D721Med (cell line): ENCODE results near the gene MIER2.
"Not testable (repeated sequence)": the region's sequence is repeated elsewhere in the genome, so short reads cannot be mapped to it uniquely, and the experiment has no call there.

Source experiments
- DNase-seq: peaks from one replicate; pipeline ENCODE4 v3.0.0; 2011; ENCODE audit warnings: low spot score; ENCODE audit not compliant: insufficient read length
- FAIRE-seq: peaks from 2 replicates; lab custom pipeline; 2011; peaks lifted over from hg19 to GRCh38; lab: Jason Lieb, UNC
- CTCF ChIP-seq: IDR thresholded peaks from 2 replicates; pipeline ENCODE4 v1.5.1; 2012; ENCODE audit warnings: mild to moderate bottlenecking, control low read depth; ENCODE audit not compliant: insufficient read depth; ENCODE audit errors: missing control alignments

MIER2 gene

GRCh38 chr19:389935-390289, 45.3 kb upstream of the MIER2 start:
- TF ChIP-seq CTCF: no peak
- FAIRE-seq: no peak
- DNase-seq: no peak

DNA sequence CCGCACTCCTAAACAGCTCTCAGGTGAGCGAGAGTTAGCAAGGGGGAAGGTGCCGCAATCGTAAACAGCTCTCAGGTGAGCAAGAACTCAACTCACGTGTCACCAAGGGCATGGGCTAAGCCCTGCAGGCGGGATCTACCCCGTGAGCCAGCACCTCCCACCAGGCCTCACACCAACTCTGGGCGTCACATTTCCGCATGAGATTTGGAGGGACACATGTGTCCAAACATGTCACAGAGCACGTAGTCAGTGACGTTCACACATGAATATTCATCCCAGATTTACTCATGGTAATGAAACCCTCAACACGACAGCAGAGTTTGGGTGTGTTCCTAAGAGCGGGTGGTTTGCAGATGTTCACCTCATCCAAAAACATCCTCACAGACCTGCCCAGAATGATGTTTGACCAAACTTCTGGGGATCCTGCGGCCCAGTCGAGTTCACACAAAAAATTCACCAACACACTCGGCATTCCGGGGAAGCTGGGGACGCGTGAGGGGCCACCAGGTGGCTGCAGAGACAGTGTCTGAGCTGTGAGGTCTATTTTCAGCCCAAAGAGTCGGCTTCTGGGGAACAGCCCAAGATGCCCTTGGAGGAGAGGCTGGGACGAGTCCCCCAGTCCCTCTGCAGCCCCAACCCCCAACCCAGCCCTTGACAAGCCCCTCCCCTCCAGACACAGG, 44.8 kb upstream of the MIER2 start:
- TF ChIP-seq CTCF: no peak
- no peak for FAIRE-seq
- DNase-seq: no peak

GRCh38 chr19:388691-389090, 44.1 kb upstream of the MIER2 start:
- TF ChIP-seq CTCF: no peak
- no peak for DNase-seq
- no peak for FAIRE-seq

DNA sequence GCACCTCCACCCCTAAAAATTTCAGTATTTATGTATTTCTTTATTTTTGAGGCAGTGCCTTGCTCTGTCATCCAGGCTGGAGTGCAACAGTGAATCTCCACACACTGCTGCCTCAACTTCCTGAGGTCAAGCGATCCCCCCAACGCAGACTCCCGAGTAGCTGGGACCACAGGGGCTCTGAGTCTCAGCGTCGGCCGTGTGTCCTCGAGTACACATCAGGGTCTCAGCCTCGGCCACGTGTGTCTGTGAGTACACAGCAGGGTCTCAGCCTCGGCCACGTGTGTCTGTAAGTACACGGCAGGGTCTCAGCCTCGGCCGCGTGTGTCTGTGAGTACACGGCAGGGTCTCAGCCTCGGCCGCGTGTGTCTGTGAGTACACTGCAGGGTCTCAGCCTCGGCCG, 43.2 kb upstream of the MIER2 start:
- FAIRE-seq (no peak), DNase-seq (no peak)
- no peak for TF ChIP-seq CTCF

GRCh38 chr19:386632-387301, 42.2 kb upstream of the MIER2 start:
- not testable (repeated sequence) for DNase-seq, FAIRE-seq

- DNase-seq, FAIRE-seq: not testable (repeated sequence)
Measured at GRCh38 chr19:386189-386588, 41.6 kb upstream of the MIER2 start.

- no peak for TF ChIP-seq CTCF
- FAIRE-seq (no peak), DNase-seq (no peak)
Measured at GRCh38 chr19:384799-385169, 40.2 kb upstream of the MIER2 start.

GRCh38 chr19:383922-384798, 39.6 kb upstream of the MIER2 start:
- no peak for DNase-seq
- TF ChIP-seq CTCF: no peak
- no peak for FAIRE-seq
